GM23338 (cell line): ENCODE measurements around the gene SUV39H1. TPM values are rescaled to one million over a fixed set of nuclear protein-coding genes. Genes with fewer than 3 reads are reported as not detected.

Source experiments
- ATAC-seq: fragments of 200-7000 bp; cut with Tn5 transposase; 3 replicates; pipeline ENCODE4 v1.9.1; 2020
- DNase-seq: peaks from one replicate; pipeline ENCODE4 v3.0.0-alpha.2; 2015; ENCODE audit warnings: low spot score
- H2AFZ ChIP-seq: fragments of 200-600 bp; sonication (generic); 2 replicates; pipeline ENCODE4 v1.8.0; 2016; ENCODE audit warnings: antibody characterized with exemption, mild to moderate bottlenecking, moderate library complexity
- H3F3A ChIP-seq: fragments of 200-600 bp; sonication (generic); replicated peaks from 2 replicates; pipeline ENCODE4 v1.8.0; 2017; ENCODE audit warnings: antibody characterized with exemption, mixed run types, low read depth
- H3K27ac ChIP-seq: fragments of 200-600 bp; sonication (generic); 2 replicates; pipeline ENCODE4 v1.6.1; 2016; ENCODE audit warnings: low read depth
- H3K27me3 ChIP-seq: fragments of 200-600 bp; sonication (generic); 2 replicates; pipeline ENCODE4 v1.8.0; 2016; ENCODE audit warnings: mild to moderate bottlenecking, mixed run types, moderate library complexity; ENCODE audit not compliant: insufficient read depth
- H3K36me3 ChIP-seq: fragments of 200-600 bp; sonication (generic); 2 replicates; pipeline ENCODE4 v1.8.0; 2016; ENCODE audit warnings: mild to moderate bottlenecking; ENCODE audit not compliant: insufficient read depth
- H3K4me1 ChIP-seq: fragments of 200-600 bp; sonication (generic); 2 replicates; pipeline ENCODE4 v1.8.0; 2016; ENCODE audit warnings: mild to moderate bottlenecking, moderate library complexity; ENCODE audit not compliant: insufficient read depth
- H3K4me2 ChIP-seq: fragments of 200-600 bp; sonication (generic); 2 replicates; pipeline ENCODE4 v1.7.1; 2017; ENCODE audit warnings: mixed run types
- H3K4me3 ChIP-seq: fragments of 200-600 bp; sonication (generic); 2 replicates; pipeline ENCODE4 v1.6.1; 2016; ENCODE audit warnings: mixed run types
- H3K79me2 ChIP-seq: fragments of 200-600 bp; sonication (generic); replicated peaks from 2 replicates; pipeline ENCODE4 v1.8.0; 2017; ENCODE audit warnings: mild to moderate bottlenecking; ENCODE audit not compliant: insufficient read depth
- H3K9me2 ChIP-seq: fragments of 200-600 bp; sonication (generic); 2 replicates; pipeline ENCODE4 v1.8.0; 2017; ENCODE audit not compliant: insufficient read depth
- H4K20me1 ChIP-seq: fragments of 200-600 bp; sonication (generic); replicated peaks from 2 replicates; pipeline ENCODE4 v1.8.0; 2017; ENCODE audit warnings: mild to moderate bottlenecking; ENCODE audit not compliant: insufficient read depth
- H3K27ac Mint-ChIP-seq: 2 replicates; pipeline ENCODE4 v1.8.0; 2020; ENCODE audit warnings: inconsistent platforms, mild to moderate bottlenecking, moderate library complexity, mixed read lengths
- H3K27me3 Mint-ChIP-seq: 3 replicates; pipeline ENCODE4 v1.8.0; 2022; ENCODE audit warnings: low read depth, mild to moderate bottlenecking, moderate library complexity, mixed read lengths, inconsistent platforms; ENCODE audit not compliant: insufficient read depth, poor library complexity
- H3K36me3 Mint-ChIP-seq: 3 replicates; pipeline ENCODE4 v1.8.0; 2021; ENCODE audit warnings: low read depth, mild to moderate bottlenecking, inconsistent platforms, moderate library complexity, mixed read lengths
- H3K4me1 Mint-ChIP-seq: 3 replicates; pipeline ENCODE4 v1.8.0; 2020; ENCODE audit warnings: mild to moderate bottlenecking, inconsistent platforms, mixed read lengths
- H3K4me3 Mint-ChIP-seq: 3 replicates; pipeline ENCODE4 v1.8.0; 2021; ENCODE audit warnings: moderate library complexity, mild to moderate bottlenecking, inconsistent platforms, mixed read lengths
- H3K9me3 Mint-ChIP-seq: 3 replicates; pipeline ENCODE4 v1.8.0; 2020; ENCODE audit warnings: moderate library complexity, mild to moderate bottlenecking, inconsistent platforms, mixed read lengths
- CREB1 ChIP-seq: fragments of 250-450 bp; sonication (Bioruptor Pico); IDR thresholded peaks from 2 replicates; pipeline ENCODE4 v1.5.0; 2020; ENCODE audit warnings: low read depth, mild to moderate bottlenecking, moderate library complexity
- NANOG ChIP-seq: IDR thresholded peaks from 2 replicates; pipeline ENCODE4 v1.6.1; 2016; ENCODE audit warnings: antibody characterized with exemption, borderline replicate concordance
- POLR2AphosphoS5 ChIP-seq: IDR thresholded peaks from 2 replicates; pipeline ENCODE4 v1.6.1; 2016; ENCODE audit warnings: antibody characterized with exemption, low read depth
- STAT1 ChIP-seq: IDR thresholded peaks from one replicate; pipeline ENCODE4 v1.6.1; 2016; ENCODE audit warnings: antibody characterized with exemption; ENCODE audit not compliant: unreplicated experiment
- ZNF331 ChIP-seq: fragments of 250-450 bp; sonication (Bioruptor Pico); IDR thresholded peaks from 2 replicates; pipeline ENCODE4 v1.5.0; 2020; ENCODE audit warnings: low read depth, mild to moderate bottlenecking, moderate library complexity
- polyA plus RNA-seq: library from polyadenylated mRNA; unstranded; fragments of >200 nt; fragmentation: Nextera tagmentation; extraction: Ambion mirVana; gene quantifications from 2 replicates; pipeline ENCODE4 v1.2.1, GENCODE V29; 2016
- total RNA-seq: library from RNA; depleted of rRNA; stranded (reverse); fragments of >200 nt; shearing (Covaris generic); gene quantifications from 2 replicates; pipeline ENCODE4 v1.2.3, GENCODE V29; 2014
- TF ChIP-seq, protein P1 (sequence below): fragments of 250-450 bp; sonication (Bioruptor Pico); IDR thresholded peaks from 2 replicates; pipeline ENCODE4 v1.5.0; 2020; ENCODE audit warnings: mild to moderate bottlenecking, moderate library complexity
- TF ChIP-seq, protein P2 (sequence below): IDR thresholded peaks from 2 replicates; pipeline ENCODE4 v1.6.1; 2016; ENCODE audit warnings: antibody characterized with exemption

SUV39H1 gene
- total and polyA plus RNA-seq, 2 experiments from 2014 or later, result 9.5 to 15.2 TPM

DNA sequence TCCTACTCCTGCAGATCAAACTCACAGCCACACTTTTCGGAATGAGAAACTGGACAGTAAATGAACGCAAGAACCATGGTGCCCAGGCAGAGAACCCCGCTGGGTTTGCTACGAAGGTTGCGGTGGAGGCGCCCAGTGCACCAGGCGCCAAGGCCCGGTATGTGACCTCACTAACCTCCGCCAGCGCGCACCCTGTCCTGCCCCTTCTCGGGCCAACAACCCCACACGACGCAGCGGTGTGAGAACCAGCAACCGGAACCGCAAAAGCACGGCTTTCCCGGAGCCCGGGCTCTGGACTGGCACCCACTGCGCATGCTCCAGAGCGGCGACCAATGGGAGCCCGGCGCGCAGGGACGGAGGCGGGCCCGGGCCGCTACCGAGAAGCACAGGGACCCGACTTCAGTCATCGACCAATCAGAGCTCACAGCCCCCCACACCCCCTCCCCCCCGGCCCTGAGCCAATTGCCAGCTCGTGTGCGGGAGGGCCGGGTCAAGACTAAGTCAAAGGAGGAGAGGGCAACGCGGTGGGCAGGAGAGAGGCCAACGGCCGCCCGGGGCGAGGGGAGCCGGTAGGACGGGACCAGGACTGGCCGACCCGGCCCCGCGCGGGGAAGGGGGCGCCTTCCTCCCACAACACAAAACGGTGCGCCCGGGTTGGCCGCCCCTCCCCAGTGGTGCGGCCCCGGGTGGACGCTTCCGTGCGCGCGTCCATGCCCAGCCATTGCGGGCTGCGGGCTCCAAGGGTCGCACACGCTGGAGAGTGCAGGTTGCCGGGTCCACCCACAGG is 20.2 kb upstream of the SUV39H1 start (continued):
- TF ChIP-seq, protein P1, sequence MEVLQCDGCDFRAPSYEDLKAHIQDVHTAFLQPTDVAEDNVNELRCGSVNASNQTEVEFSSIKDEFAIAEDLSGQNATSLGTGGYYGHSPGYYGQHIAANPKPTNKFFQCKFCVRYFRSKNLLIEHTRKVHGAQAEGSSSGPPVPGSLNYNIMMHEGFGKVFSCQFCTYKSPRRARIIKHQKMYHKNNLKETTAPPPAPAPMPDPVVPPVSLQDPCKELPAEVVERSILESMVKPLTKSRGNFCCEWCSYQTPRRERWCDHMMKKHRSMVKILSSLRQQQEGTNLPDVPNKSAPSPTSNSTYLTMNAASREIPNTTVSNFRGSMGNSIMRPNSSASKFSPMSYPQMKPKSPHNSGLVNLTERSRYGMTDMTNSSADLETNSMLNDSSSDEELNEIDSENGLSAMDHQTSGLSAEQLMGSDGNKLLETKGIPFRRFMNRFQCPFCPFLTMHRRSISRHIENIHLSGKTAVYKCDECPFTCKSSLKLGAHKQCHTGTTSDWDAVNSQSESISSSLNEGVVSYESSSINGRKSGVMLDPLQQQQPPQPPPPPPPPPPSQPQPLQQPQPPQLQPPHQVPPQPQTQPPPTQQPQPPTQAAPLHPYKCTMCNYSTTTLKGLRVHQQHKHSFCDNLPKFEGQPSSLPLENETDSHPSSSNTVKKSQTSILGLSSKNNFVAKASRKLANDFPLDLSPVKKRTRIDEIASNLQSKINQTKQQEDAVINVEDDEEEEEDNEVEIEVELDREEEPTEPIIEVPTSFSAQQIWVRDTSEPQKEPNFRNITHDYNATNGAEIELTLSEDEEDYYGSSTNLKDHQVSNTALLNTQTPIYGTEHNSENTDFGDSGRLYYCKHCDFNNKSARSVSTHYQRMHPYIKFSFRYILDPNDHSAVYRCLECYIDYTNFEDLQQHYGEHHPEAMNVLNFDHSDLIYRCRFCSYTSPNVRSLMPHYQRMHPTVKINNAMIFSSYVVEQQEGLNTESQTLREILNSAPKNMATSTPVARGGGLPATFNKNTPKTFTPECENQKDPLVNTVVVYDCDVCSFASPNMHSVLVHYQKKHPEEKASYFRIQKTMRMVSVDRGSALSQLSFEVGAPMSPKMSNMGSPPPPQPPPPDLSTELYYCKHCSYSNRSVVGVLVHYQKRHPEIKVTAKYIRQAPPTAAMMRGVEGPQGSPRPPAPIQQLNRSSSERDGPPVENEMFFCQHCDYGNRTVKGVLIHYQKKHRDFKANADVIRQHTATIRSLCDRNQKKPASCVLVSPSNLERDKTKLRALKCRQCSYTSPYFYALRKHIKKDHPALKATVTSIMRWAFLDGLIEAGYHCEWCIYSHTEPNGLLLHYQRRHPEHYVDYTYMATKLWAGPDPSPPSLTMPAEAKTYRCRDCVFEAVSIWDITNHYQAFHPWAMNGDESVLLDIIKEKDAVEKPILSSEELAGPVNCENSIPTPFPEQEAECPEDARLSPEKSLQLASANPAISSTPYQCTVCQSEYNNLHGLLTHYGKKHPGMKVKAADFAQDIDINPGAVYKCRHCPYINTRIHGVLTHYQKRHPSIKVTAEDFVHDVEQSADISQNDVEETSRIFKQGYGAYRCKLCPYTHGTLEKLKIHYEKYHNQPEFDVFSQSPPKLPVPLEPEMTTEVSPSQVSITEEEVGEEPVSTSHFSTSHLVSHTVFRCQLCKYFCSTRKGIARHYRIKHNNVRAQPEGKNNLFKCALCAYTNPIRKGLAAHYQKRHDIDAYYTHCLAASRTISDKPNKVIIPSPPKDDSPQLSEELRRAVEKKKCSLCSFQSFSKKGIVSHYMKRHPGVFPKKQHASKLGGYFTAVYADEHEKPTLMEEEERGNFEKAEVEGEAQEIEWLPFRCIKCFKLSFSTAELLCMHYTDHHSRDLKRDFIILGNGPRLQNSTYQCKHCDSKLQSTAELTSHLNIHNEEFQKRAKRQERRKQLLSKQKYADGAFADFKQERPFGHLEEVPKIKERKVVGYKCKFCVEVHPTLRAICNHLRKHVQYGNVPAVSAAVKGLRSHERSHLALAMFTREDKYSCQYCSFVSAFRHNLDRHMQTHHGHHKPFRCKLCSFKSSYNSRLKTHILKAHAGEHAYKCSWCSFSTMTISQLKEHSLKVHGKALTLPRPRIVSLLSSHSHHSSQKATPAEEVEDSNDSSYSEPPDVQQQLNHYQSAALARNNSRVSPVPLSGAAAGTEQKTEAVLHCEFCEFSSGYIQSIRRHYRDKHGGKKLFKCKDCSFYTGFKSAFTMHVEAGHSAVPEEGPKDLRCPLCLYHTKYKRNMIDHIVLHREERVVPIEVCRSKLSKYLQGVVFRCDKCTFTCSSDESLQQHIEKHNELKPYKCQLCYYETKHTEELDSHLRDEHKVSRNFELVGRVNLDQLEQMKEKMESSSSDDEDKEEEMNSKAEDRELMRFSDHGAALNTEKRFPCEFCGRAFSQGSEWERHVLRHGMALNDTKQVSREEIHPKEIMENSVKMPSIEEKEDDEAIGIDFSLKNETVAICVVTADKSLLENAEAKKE (CRISPR knock-in tag), result no peak

DNA sequence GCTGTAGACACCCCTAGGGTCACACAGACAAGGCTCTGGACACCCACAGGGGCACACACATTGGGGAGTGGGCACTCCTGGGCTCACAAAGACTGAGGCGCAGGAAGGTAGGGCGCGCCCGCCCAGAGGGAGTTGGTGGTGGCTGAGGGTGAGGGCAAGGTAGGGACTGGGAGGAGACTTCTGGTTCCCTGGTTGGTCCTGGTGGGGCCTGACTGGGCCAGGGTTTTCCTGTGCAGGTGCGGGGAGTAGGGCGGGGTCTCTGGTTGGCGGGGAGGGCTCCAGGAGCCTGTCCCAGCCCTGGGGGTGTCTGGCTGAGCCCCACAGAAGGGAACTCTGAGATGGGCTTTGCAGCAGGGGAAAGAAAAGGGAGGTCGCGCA is 19.7 kb upstream of the SUV39H1 start:
- H3K27me3 Mint-ChIP-seq, result peaks cover 12% of the 10 kb centered on the region
- 0 out of 2 replicates have a peak overlapping the region, but pooled peaks have one; percentile 32 for H2AFZ ChIP-seq
- H3K9me2 ChIP-seq, result no peaks in the 10 kb centered on the region
- no peaks in the 10 kb centered on the region for H3K79me2 ChIP-seq
- H3K4me1 Mint-ChIP-seq, result peaks cover 5% of the 10 kb centered on the region
- H3F3A ChIP-seq, result no peaks in the 10 kb centered on the region
- no peaks in the 10 kb centered on the region for H3K9me3 Mint-ChIP-seq
- peak overlapping the region; percentile 74; the same call in 1 of the 2 replicates for H3K27ac Mint-ChIP-seq
- no peaks in the 10 kb centered on the region for H3K27me3 ChIP-seq
- H3K4me1 ChIP-seq, result no peaks in the 10 kb centered on the region; the same call in 1 of the 2 replicates
- H3K4me3 ChIP-seq, result peak overlapping the region; percentile 78
- no peaks in the 10 kb centered on the region for H3K36me3 ChIP-seq
- H3K4me2 ChIP-seq, result peak overlapping the region; percentile 79
- ATAC-seq (peak; percentile 71), DNase-seq (peak; percentile 16)
- no peaks in the 10 kb centered on the region for H4K20me1 ChIP-seq
- TF ChIP-seq, protein P2, sequence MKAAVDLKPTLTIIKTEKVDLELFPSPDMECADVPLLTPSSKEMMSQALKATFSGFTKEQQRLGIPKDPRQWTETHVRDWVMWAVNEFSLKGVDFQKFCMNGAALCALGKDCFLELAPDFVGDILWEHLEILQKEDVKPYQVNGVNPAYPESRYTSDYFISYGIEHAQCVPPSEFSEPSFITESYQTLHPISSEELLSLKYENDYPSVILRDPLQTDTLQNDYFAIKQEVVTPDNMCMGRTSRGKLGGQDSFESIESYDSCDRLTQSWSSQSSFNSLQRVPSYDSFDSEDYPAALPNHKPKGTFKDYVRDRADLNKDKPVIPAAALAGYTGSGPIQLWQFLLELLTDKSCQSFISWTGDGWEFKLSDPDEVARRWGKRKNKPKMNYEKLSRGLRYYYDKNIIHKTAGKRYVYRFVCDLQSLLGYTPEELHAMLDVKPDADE, result no peak
- TF ChIP-seq STAT1 (no peak), ZNF331 (CRISPR knock-in tag) (no peak), POLR2AphosphoS5 (peak; percentile 8; the same call in 1 of the 2 replicates), CREB1 (CRISPR knock-in tag) (no peak), NANOG (no peak)
- H3K4me3 Mint-ChIP-seq, result peak overlapping the region; percentile 92
- no peaks in the 10 kb centered on the region for H3K36me3 Mint-ChIP-seq
- peak overlapping the region; percentile 45; the same call in 1 of the 2 replicates for H3K27ac ChIP-seq
